Muscle layer of colon (tissue), 2 donors: ENCODE data around the gene STARD9.
"Not testable (repeated sequence)": the region's sequence is repeated elsewhere in the genome, so short reads cannot be mapped to it uniquely, and the experiment has no call there.

Experiments
- H3K27ac ChIP-seq: one replicate; pipeline ENCODE4 v1.7.0; 2013; ENCODE audit warnings: low read depth, mild to moderate bottlenecking, low read length, moderate library complexity
- H3K27me3 ChIP-seq, 2 donors: one replicate each; pipeline ENCODE4 v1.7.0; 2013; ENCODE audit warnings: low read length in 2 of 2, mild to moderate bottlenecking in 2 of 2; ENCODE audit not compliant: insufficient read depth in 2 of 2, control insufficient read depth in 1 of 2
- H3K36me3 ChIP-seq: one replicate; pipeline ENCODE4 v1.7.0; 2013; ENCODE audit warnings: mild to moderate bottlenecking, low read length; ENCODE audit not compliant: insufficient read depth
- H3K4me1 ChIP-seq: one replicate; pipeline ENCODE4 v1.7.0; 2013; ENCODE audit warnings: mild to moderate bottlenecking, low read length; ENCODE audit not compliant: insufficient read depth
- H3K4me3 ChIP-seq, 2 donors: one replicate each; pipeline ENCODE4 v1.7.0; 2013; ENCODE audit warnings: low read length in 2 of 2, low read depth in 1 of 2, mild to moderate bottlenecking in 1 of 2, moderate library complexity in 1 of 2
- H3K9ac ChIP-seq: one replicate; pipeline ENCODE4 v1.7.0; 2013; ENCODE audit warnings: low read length
- H3K9me3 ChIP-seq: one replicate; pipeline ENCODE4 v1.7.0; 2013; ENCODE audit warnings: mild to moderate bottlenecking, low read length
- donor health status: abdominal sarcoma.
- donor health status: Adenocarcinoma of cecum.

The STARD9 gene

GRCh38 chr15:42749266-42749665 lies 173.9 kb downstream of the STARD9 start:
- Histone ChIP-seq H3K9ac (no peak overlapping the region), H3K36me3 (peaks cover 24% of the 10 kb centered on the region), H3K4me3 (no peak overlapping the region), H3K4me1 (no peaks in the 10 kb centered on the region), H3K27me3 (no peaks in the 10 kb centered on the region), H3K9me3 (no peaks in the 10 kb centered on the region), H3K27ac (no peak overlapping the region)

GRCh38 chr15:42750306-42750705 lies 174.9 kb downstream of the STARD9 start:
- H3K27ac ChIP-seq: no peak overlapping the region
- H3K9ac ChIP-seq: no peak overlapping the region
- peaks cover 24% of the 10 kb centered on the region for H3K36me3 ChIP-seq
- no peaks in the 10 kb centered on the region for H3K27me3 ChIP-seq
- H3K4me3 ChIP-seq: no peak overlapping the region
- H3K4me1 ChIP-seq: no peaks in the 10 kb centered on the region
- H3K9me3 ChIP-seq: no peaks in the 10 kb centered on the region

- Histone ChIP-seq H3K4me1 (no peaks in the 10 kb centered on the region), H3K9ac (no peak overlapping the region), H3K4me3 (no peak overlapping the region), H3K27ac (no peak overlapping the region), H3K27me3 (no peaks in the 10 kb centered on the region), H3K36me3 (no peaks in the 10 kb centered on the region), H3K9me3 (peaks cover 8% of the 10 kb centered on the region)
These were observed 183.7 kb downstream of the STARD9 start for GRCh38 chr15:42759093-42759492.

- no peaks in the 10 kb centered on the region for H3K27me3 ChIP-seq
- H3K27ac ChIP-seq: no peak overlapping the region
- H3K9me3 ChIP-seq: peaks cover 8% of the 10 kb centered on the region
- H3K36me3 ChIP-seq: no peaks in the 10 kb centered on the region
- H3K4me3 ChIP-seq: no peak overlapping the region
- H3K4me1 ChIP-seq: no peaks in the 10 kb centered on the region
- H3K9ac ChIP-seq: no peak overlapping the region
These were observed 185.4 kb downstream of the STARD9 start for GRCh38 chr15:42760759-42761158.

- not testable (repeated sequence) for H3K4me3 ChIP-seq, H3K36me3 ChIP-seq, H3K9ac ChIP-seq, H3K27me3 ChIP-seq, H3K27ac ChIP-seq, H3K9me3 ChIP-seq, H3K4me1 ChIP-seq
These were observed 186.4 kb downstream of the STARD9 start for GRCh38 chr15:42761813-42762212.

- H3K27ac ChIP-seq, H3K9me3 ChIP-seq: not testable (repeated sequence)
These were observed 188.8 kb downstream of the STARD9 start for GRCh38 chr15:42764154-42764731.

GRCh38 chr15:42766109-42766508 lies 190.7 kb downstream of the STARD9 start:
- H3K4me3 ChIP-seq: not testable (repeated sequence)

More at GRCh38 chr15:42764154-42764731, 188.8 kb downstream of the STARD9 start:
- H3K4me1 ChIP-seq, H3K27me3 ChIP-seq, H3K36me3 ChIP-seq, H3K9ac ChIP-seq, H3K4me3 ChIP-seq: not testable (repeated sequence)

More at GRCh38 chr15:42766109-42766508, 190.7 kb downstream of the STARD9 start:
- not testable (repeated sequence) for H3K27me3 ChIP-seq, H3K36me3 ChIP-seq, H3K27ac ChIP-seq, H3K9ac ChIP-seq, H3K4me1 ChIP-seq, H3K9me3 ChIP-seq
